IPS DF 6.9 (cell line): ENCODE measurements around the gene UHMK1.

ENCODE experiments used
- DNase-seq: peaks from one replicate; pipeline ENCODE4 v3.0.0-alpha.2; 2013; ENCODE audit warnings: low read depth, low spot score
- H3K27ac ChIP-seq: one replicate; pipeline ENCODE4 v1.5.1; 2013; ENCODE audit warnings: low read length, control low read depth
- H3K27me3 ChIP-seq: 2 replicates; pipeline ENCODE4 v1.6.1; 2013; ENCODE audit warnings: mild to moderate bottlenecking, low read length; ENCODE audit not compliant: control insufficient read depth, insufficient read depth
- H3K36me3 ChIP-seq: 2 replicates; pipeline ENCODE4 v1.6.1; 2013; ENCODE audit warnings: low read length; ENCODE audit not compliant: control insufficient read depth, insufficient read depth
- H3K4me1 ChIP-seq: 2 replicates; pipeline ENCODE4 v1.6.1; 2013; ENCODE audit warnings: low read length; ENCODE audit not compliant: control insufficient read depth, insufficient read depth
- H3K4me3 ChIP-seq: 2 replicates; pipeline ENCODE4 v1.5.1; 2013; ENCODE audit warnings: mild to moderate bottlenecking, low read length
- H3K9me3 ChIP-seq: 2 replicates; pipeline ENCODE4 v1.6.1; 2013; ENCODE audit warnings: low read length, inconsistent platforms; ENCODE audit not compliant: control insufficient read depth, insufficient read depth
- WGBS: extraction: QIAGEN DNeasy Blood & Tissue Kit; methylation state at CpG from one replicate; pipeline ENCODE4 v1.1.7; 2013; ENCODE audit warnings: mixed read lengths, missing lambda C conversion rate; ENCODE audit not compliant: insufficient read length, insufficient coverage; 5-methylcytosine and 5-hydroxymethylcytosine counted together

The UHMK1 gene

GRCh38 chr1:162502928-162503327 is 5.3 kb downstream of the UHMK1 start:
- WGBS = no CpG with 5 or more reads among the region's 5 CpGs
- no peak overlapping the region for H3K4me3 ChIP-seq
- no peaks in the 10 kb centered on the region for H3K9me3 ChIP-seq
- no peak for DNase-seq
- H3K4me1 ChIP-seq = no peaks in the 10 kb centered on the region
- H3K36me3 ChIP-seq = peaks cover 2% of the 10 kb centered on the region; the same call in 1 of the 2 replicates
- no peak overlapping the region for H3K27ac ChIP-seq
- H3K27me3 ChIP-seq = no peaks in the 10 kb centered on the region

GRCh38 chr1:162527314-162527713 is 29.7 kb downstream of the UHMK1 start:
- no peak for DNase-seq
- H3K9me3 ChIP-seq = no peaks in the 10 kb centered on the region
- H3K27me3 ChIP-seq = no peaks in the 10 kb centered on the region
- no peaks in the 10 kb centered on the region for H3K4me1 ChIP-seq
- no peak overlapping the region for H3K27ac ChIP-seq
- no peak overlapping the region for H3K4me3 ChIP-seq
- H3K36me3 ChIP-seq = peaks cover 3% of the 10 kb centered on the region; the same call in 1 of the 2 replicates

- no CpG with 5 or more reads among the region's 7 CpGs for WGBS
- peak; percentile 41 for DNase-seq
- Histone ChIP-seq H3K27me3 (no peaks in the 10 kb centered on the region), H3K4me1 (no peaks in the 10 kb centered on the region), H3K4me3 (no peak overlapping the region), H3K27ac (no peak overlapping the region), H3K9me3 (no peaks in the 10 kb centered on the region), H3K36me3 (no peaks in the 10 kb centered on the region)
These were observed 32.8 kb downstream of the UHMK1 start for GRCh38 chr1:162530307-162530987.

- Histone ChIP-seq H3K9me3 (no peaks in the 10 kb centered on the region), H3K27ac (no peak overlapping the region), H3K4me1 (no peaks in the 10 kb centered on the region), H3K36me3 (no peaks in the 10 kb centered on the region), H3K4me3 (no peak overlapping the region), H3K27me3 (no peaks in the 10 kb centered on the region)
- no peak for DNase-seq
- WGBS = no CpG with 5 or more reads among the region's 1 CpG
These were observed 33.3 kb downstream of the UHMK1 start for GRCh38 chr1:162530988-162531319.

- no CpG with 5 or more reads among the region's 1 CpG for WGBS
- H3K27me3 ChIP-seq = no peaks in the 10 kb centered on the region
- no peak for DNase-seq
- H3K27ac ChIP-seq = no peak overlapping the region
- H3K4me3 ChIP-seq = no peak overlapping the region
- H3K4me1 ChIP-seq = no peaks in the 10 kb centered on the region
- no peaks in the 10 kb centered on the region for H3K9me3 ChIP-seq
- H3K36me3 ChIP-seq = no peaks in the 10 kb centered on the region
These were observed 37.9 kb downstream of the UHMK1 start for GRCh38 chr1:162535501-162535900.

GRCh38 chr1:162536511-162536910 is 38.9 kb downstream of the UHMK1 start:
- Histone ChIP-seq H3K4me3 (no peak overlapping the region), H3K9me3 (no peaks in the 10 kb centered on the region), H3K27me3 (no peaks in the 10 kb centered on the region), H3K4me1 (no peaks in the 10 kb centered on the region), H3K36me3 (no peaks in the 10 kb centered on the region), H3K27ac (no peak overlapping the region)
- no CpG with 5 or more reads among the region's 2 CpGs for WGBS
- no peak for DNase-seq

- Histone ChIP-seq H3K27ac (no peak overlapping the region), H3K4me3 (no peak overlapping the region), H3K27me3 (no peaks in the 10 kb centered on the region), H3K4me1 (no peaks in the 10 kb centered on the region), H3K9me3 (no peaks in the 10 kb centered on the region), H3K36me3 (no peaks in the 10 kb centered on the region)
- no CpG with 5 or more reads among the region's 2 CpGs for WGBS
- no peak for DNase-seq
These were observed 39.6 kb downstream of the UHMK1 start for GRCh38 chr1:162537216-162537615.

- no peak overlapping the region for H3K27ac ChIP-seq
- no peaks in the 10 kb centered on the region for H3K4me1 ChIP-seq
- WGBS = no CpG with 5 or more reads among the region's 1 CpG
These were observed 41.3 kb downstream of the UHMK1 start for GRCh38 chr1:162538815-162539431.

GRCh38 chr1:162541619-162542141 is 44.1 kb downstream of the UHMK1 start:
- no CpG with 5 or more reads among the region's 5 CpGs for WGBS
- Histone ChIP-seq H3K36me3 (no peaks in the 10 kb centered on the region), H3K4me3 (no peak overlapping the region), H3K9me3 (no peaks in the 10 kb centered on the region), H3K27ac (no peak overlapping the region), H3K27me3 (no peaks in the 10 kb centered on the region), H3K4me1 (no peaks in the 10 kb centered on the region)
- no peak for DNase-seq

More at GRCh38 chr1:162538815-162539431, 41.3 kb downstream of the UHMK1 start:
- no peak overlapping the region for H3K4me3 ChIP-seq
- no peaks in the 10 kb centered on the region for H3K27me3 ChIP-seq
- no peaks in the 10 kb centered on the region for H3K36me3 ChIP-seq
- no peak for DNase-seq
- no peaks in the 10 kb centered on the region for H3K9me3 ChIP-seq

- Histone ChIP-seq H3K4me3 (no peak overlapping the region), H3K27me3 (no peaks in the 10 kb centered on the region), H3K27ac (no peak overlapping the region), H3K9me3 (no peaks in the 10 kb centered on the region), H3K36me3 (no peaks in the 10 kb centered on the region), H3K4me1 (no peaks in the 10 kb centered on the region)
- no peak for DNase-seq
- no CpG with 5 or more reads among the region's 3 CpGs for WGBS
These were observed 45.6 kb downstream of the UHMK1 start for GRCh38 chr1:162543228-162543627.

- Histone ChIP-seq H3K4me3 (no peak overlapping the region), H3K27me3 (no peaks in the 10 kb centered on the region), H3K9me3 (no peaks in the 10 kb centered on the region), H3K27ac (no peak overlapping the region), H3K36me3 (no peaks in the 10 kb centered on the region), H3K4me1 (no peaks in the 10 kb centered on the region)
- DNase-seq = no peak
- WGBS = no CpG with 5 or more reads among the region's 4 CpGs
These were observed 50.6 kb downstream of the UHMK1 start for GRCh38 chr1:162548170-162548569.
